GM21786 (cell line): ENCODE measurements around the gene CFAP91.
"Not testable (repeated sequence)": the region's sequence is repeated elsewhere in the genome, so short reads cannot be mapped to it uniquely, and the experiment has no call there.

Experiments
- ATAC-seq: cut with Tn5 transposase; IDR thresholded peaks from one replicate; pipeline ENCODE4 v1.9.1; 2021; ENCODE audit not compliant: unreplicated experiment

The CFAP91 gene

DNA sequence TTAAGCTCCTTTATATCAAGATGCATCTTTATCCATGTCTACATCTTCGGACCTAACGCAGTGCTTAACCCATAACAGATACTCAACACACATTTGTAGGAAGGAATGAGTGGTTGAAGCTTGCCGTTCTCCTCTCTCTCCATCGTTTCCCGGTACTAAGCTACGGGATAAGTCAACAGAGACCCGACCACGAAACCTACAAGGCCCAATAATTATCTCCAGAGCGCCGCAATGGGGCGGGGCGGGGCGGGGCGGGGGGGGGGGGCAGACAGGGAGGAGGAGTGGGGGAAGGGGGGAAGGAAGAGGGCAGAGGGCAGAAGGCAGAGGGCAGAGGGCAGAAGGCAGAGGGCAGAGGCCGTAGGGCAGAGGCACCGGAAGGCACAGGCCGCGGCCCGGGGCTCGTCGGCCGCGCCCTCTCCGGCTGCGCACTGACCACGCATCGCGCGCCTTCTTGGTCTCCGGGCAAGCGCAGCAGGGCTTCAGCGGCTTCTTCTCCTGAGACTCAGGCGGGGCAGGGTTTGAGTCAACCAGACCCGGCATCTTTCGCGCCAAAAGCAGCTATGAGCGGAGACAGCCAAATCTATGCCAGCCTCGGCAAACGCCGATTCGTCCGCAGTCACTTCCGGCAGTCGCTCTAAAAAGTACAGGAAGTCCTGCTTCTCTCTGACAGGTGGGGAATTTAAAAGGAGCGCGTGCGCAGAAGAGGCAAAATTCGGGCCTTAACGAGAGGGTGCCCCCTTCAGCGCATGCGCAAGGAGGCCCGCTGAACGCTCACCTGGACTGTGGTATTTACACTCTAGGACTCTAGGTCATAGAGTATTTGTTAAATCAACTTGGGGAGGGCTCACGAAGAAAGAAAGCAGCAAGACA, 25.8 kb upstream of the CFAP91 start, which contains the start of gene COX17:
Gene COX17, minus strand, starts transcription at position 636 of the 870 bp plus-strand sequence. Its CDS starts 96 bp downstream, at position 540.
- peak; percentile 92 for ATAC-seq

DNA sequence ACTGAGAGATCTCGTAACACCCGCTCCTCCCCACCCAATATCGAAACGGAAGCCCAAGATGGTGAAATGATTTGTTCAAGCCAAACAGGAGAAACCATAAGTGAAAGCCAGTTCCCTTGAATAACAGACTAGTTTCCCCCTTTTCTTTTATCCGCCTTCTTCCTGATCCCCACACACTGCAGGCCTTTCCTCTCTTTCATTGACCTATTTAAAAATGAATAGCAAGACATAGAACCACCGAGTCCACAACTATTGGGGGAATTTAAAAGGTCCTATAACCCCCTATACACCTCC, 25.2 kb upstream of the CFAP91 start:
- ATAC-seq: no peak

GRCh38 chr3:119678209-119678608, 24.6 kb upstream of the CFAP91 start:
- not testable (repeated sequence) for ATAC-seq

GRCh38 chr3:119679874-119680273, 22.9 kb upstream of the CFAP91 start:
- ATAC-seq: no peak

DNA sequence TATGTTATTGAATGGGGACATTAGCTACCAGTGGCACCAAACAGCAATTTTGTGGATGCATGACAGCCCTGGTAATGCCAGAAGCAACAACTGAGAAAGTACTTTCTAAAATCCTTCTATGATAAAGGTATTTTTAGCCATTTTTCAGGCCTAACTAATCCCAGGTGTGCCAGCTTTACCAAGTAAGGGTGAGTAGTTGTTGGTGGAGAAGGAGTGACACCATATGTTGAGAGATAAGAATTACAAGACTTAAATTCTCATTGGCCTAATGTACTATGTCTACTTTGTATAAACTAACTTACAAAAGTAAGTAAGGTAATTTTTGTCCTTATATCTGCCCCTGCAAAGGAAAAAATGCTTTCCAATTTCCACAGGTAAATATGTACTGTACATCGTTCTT, 21.5 kb upstream of the CFAP91 start:
- peak; percentile 20 for ATAC-seq

- ATAC-seq: no peak
Measured at GRCh38 chr3:119683421-119683820, 19.4 kb upstream of the CFAP91 start.

- no peak for ATAC-seq
Measured at GRCh38 chr3:119690043-119690656, 12.7 kb upstream of the CFAP91 start.

GRCh38 chr3:119695480-119695879, 7.3 kb upstream of the CFAP91 start:
- no peak for ATAC-seq

DNA sequence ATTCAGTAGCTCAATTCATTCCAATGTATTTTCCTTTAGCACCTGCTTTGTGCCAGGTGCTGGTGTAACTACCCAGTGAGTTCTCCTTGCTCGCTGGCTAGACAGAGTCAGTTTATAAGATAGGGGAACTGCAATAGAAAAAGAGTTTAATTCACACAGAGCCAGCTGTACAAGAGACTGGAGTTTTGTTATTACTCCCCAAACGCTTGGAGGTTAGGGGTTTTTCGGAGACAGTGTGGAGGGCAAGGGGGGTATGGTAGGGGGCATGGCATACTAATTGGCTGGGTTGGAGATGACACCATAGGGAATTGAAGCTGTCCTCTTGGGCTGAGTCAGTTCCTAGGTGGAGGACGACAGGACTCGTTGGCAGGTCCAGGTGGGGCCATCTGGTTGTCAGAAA, 5.4 kb upstream of the CFAP91 start:
- peak; percentile 55 for ATAC-seq

DNA sequence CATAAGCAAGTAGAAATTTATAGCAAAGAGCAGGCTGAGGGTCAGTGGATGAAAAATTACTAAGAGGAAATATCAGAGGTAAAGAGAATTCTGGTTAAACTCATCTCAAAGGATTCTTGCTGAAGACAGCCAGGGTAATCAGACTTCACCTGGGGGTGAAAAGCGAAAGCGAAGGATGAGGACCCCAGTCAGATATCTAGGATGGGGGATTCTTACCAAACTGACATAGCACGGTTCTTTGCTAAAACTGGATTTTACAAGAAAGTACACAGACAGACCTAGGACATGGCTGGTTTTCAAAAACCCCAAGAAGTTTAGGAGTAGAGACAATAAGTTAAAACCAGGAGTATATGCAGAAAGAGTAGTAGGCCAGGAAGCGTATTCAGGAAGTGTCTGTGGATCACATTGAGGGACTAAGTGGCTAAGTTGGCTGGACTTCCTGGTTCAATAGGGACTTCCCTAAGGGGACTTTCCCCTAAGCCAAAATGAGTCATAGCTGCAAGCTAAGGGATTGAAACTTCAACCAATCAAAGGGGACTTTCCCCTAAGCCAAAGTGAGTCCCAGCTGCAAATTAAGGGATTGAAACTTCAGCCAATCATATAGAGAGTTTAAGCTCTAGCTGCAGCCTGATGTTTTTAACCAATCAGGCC, 2.4 kb upstream of the CFAP91 start:
- ATAC-seq: peak; percentile 38

DNA sequence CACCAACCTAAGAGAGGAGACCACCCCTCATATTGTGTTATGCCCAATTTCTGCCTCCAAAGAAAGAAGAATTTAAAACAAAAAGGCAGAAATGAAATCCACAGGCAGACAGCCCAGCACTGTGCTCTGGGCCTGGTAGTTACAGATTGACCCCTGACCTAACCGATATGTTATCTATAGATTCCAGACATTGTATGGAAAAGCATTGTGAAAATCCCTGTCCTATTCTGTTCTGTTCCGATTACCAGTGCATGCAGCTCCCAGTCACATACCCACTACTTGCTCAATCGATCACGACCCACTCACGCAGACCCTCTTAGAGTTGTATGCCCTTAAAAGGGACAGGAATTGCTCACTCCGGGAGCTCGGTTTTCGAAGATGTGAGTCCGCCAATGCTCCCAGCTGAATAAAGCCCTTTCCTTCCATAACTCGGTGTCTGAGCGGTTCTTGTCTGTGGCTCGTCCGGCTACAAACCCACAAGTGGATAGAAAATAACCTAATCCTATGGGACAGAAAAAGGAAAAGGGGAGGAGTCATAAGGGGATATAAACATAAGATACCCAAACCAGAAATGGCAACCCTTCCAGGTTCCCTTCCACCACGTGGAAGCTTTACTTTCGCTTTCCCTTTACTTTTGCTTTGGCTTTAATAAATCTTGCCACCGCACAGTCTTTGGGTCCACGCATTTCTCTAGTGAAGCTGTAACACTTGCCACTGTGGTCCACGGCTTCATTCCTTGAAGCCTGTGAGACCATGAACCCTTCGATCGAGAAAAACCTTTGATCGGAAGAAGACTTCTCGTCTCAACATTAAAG, 1.7 kb upstream of the CFAP91 start:
- ATAC-seq: peak; percentile 5

GRCh38 chr3:119703820-119704531, 1.2 kb downstream of the CFAP91 start:
- no peak for ATAC-seq

DNA sequence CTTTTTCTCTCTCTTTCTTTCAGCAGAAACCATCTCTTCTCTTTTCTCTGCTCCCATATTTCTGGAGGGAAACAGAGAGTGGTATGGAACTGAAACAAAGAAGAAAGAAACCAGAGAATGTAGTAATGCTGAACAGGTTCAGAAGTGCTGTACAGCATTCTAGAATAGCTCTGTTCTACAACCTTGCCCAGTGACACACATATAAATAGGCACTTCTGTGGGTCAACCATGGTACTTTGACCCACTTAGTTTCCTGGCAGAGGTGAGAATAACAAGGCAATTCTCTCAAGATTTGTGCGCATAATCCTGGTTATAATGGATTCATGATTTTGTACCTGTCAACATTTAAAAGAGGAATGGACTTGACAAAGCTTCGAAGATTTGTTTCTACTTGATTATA, 12.3 kb downstream of the CFAP91 start:
- no peak for ATAC-seq

DNA sequence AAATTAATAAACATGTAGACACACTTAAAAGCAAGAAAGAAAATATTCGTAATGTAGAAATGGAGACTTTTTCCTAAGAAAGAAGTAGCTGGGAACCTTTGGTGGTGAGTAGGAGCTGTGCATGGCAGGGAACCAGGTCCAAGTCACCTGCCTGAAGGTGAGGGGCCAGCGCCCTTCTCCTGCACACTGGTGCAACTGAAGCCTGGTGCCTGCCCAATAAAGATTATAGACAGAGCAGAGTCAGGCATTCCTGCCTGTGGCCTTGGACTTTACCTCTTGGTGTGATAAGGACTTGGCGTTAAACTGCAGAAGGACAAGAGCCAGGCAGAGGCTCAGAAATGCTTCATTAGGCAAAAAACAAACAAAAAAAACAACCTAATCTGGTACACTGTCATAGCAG, 14.2 kb downstream of the CFAP91 start:
- no peak for ATAC-seq

DNA sequence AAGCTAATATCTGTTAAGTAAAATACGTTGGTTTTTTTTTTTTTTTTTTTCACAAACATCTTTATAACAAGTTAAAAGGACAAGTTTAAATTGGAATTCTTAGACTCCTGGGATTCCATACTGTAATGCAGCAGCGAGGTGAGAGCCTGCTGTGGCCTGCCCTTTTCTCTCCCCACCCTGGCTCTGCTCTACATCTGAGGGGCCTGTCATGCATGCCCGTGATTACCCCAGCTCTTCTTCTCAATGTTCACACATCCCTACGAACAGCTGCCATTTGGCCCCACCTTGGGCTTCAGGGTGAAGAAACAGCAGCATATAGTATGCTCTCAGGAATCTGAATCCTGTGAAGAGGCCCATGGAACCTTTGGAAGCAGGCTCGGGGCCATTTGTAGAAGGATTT, 14.7 kb downstream of the CFAP91 start:
- no peak for ATAC-seq

- ATAC-seq: no peak
Measured at GRCh38 chr3:119723022-119723421, 20.2 kb downstream of the CFAP91 start.

DNA sequence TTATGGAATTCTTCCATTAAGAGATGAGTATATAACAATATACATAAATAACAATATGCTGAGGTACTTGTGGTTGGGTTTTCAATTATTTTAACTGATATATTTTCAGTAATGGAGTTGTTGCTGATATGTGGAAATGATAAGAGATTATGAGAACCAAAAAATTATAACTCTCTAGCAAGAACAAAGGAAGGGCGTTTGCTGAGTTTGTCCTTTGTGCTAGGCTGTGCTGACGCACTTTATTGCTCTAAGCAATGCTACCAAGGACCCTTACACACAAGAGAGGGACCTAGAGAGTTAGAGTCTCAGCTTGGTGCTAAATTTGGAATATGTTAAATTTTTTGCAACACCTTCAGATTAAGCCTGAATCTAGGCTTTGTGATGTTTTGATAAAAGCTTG, 24.1 kb downstream of the CFAP91 start:
- ATAC-seq: no peak

DNA sequence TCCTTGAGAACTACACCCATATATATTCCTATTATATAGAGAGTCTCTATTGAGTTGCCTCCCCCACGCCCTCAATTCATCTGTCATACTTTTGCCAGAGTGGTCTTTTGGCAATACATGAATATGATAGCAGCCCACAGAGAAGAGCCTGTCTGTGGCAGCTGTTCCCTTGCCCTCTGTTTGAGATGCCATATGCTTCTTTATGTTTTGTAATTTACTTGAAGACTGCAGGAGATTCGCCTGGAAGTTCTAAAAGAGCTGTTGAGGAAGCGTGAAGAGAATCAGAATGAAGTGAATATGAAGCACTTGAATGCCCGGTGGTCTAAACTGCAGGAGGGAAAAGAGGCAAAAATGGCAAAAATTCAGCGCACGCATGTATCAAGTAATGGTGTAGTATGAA, 27.2 kb downstream of the CFAP91 start:
- no peak for ATAC-seq

DNA sequence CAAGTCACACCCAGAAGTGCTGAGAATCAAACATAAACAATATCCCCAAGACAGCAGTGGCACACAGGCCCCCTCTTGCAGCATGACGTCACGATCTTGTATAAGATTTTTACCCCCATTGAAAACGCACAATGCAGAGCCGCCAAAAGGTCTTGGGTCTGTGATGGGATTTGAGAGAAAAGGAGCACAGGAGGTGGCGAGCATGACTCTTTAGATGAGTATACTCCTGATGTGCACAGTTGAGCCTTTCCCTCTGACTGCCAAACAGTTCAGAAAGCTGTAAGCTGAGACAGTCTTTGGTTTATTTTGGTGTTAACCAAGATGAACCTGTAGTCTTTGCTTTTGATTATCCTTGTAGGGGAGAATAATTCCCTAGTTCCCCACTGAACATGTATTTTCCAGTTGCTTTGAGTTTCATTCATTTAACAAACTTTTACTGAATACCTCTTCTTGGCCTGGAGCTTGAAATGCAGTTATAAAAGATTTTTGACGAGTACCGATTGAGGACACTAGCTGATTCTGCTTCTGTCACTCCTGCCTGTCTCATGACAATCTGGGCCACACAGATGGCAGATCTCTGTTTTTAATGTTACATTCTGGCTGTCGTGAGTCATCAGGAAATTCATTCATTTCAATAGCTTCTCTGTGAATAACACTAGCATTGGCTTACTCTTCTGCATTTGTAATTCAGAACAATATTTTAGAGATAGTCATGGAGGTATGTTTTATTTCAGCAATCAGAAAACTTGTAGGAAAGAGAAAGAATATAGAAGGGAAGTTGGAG, 28.9 kb downstream of the CFAP91 start:
- ATAC-seq: no peak

DNA sequence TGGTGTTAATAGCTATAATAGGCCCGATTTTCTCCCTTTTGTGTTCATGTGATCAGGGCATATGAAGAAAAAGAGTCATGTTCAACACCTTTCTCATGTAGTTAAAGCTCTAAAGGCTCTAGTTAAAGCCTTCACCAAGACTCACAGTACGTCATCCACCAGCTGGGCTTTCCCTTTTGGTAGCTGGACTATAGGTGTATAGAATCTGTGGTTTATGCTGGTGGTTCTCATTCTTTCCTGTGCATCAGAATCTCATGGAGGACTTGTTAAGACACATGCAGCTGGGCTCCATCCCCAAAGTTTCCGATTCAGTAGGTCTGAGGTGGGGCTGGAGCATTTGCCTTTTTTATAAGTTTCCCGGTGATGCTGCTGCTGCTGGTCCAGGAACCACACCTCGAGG, 31.0 kb downstream of the CFAP91 start:
- no peak for ATAC-seq
